ENCODE results near the gene NLK.
"Not testable (repeated sequence)": the region's sequence is repeated elsewhere in the genome, so short reads cannot be mapped to it uniquely, and the experiment has no call there.

Gene NLK

GRCh38 chr17:28235066-28235700 lies 192.7 kb downstream of the NLK start:
- DNase-seq, result not testable (repeated sequence)

GRCh38 chr17:28236033-28236653 lies 193.7 kb downstream of the NLK start:
- not testable (repeated sequence) for DNase-seq

DNA sequence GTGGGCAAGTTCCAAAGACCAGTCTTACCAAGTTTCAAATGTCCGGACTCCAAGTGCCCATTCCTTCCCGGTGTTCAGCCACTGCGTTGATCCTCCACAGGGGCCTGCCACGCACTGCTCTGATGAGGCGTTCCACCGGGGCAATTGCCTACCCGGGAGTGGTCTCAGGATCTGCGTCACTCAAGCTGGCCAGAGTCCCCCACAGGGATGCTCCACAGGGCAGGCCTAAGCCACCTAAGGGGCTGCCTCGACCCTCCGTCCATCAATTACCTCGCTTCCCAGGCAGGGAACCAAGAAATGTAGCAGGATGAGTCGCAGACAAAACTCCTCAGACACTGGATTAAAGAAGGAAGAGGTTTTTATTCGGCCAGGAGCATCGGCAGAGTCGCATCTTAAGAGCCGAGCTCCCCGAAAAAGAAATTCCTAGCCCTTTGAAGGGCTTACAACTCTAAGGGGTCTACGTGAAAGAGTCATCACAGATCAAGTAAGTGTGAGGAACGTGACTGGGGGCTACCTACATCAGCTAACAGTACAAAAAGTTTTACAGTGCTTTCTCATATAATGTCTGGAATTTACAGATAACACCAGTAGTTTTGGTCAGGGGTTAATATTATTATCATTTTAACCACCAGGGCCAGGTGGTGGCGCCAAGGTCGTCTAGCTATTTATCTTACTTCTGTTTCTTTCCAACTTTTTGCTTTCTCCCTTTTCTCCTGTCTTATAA lies 196.2 kb downstream of the NLK start:
- not testable (repeated sequence) for DNase-seq

DNA sequence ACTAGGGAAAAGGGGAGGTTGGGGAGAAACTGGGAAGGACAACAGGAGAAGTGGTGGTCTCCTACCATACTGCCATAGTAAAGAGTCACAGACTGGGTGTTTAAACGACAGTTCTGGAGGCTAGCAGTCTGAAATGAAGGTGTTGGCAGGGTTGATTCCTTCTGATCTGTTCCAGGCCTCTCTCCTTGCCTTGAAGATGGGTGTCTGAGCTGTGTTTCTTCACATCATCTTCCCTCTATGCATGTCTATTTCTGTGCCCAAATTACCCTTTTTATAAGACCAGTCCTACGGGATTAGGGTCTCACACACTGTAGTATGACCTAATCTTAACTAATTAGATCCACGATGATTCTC lies 196.8 kb downstream of the NLK start:
- no peak for DNase-seq

GRCh38 chr17:28240688-28241340 lies 198.3 kb downstream of the NLK start:
- no peak for DNase-seq

- no peak for DNase-seq
Observed at GRCh38 chr17:28242791-28243190, 200.3 kb downstream of the NLK start.

DNA sequence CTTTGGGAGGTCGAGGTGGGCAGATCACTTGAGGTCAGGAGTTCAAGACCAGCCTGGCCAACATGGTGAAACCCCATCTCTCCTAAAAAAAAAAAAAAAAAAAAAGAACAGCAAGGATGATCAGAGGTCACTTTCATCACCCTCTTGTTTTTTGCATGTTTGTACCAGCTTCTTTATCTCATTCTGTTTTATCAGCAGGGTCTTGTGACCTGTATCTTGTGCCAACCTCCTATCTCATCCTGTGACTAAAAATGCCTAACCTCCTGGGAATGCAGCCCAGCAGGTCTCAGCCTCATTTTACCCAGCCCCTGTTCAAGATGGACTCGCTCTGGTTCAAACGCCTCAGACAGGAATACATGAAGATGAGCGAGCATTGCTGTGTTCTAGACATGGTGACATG lies 200.8 kb downstream of the NLK start:
- DNase-seq, result not testable (repeated sequence)

DNA sequence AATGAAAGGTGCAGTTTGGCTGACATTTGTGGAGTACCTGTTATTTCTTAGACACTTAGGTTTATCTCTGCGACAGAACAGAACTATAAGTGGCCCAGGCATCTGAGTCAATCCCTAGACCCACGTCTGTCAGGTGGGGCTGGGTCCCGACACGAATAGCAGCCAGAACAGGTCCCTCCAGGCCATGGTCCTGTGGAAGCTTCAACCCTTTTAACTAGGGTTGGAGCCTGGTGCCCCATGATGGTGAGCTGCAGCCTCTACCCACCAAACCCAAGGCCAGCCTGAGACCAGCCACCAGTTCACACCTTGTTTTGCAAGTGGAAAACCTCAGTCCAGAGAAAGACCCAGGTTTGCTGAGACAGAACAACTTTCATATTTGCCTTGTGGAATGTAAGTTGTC lies 202.0 kb downstream of the NLK start:
- no peak for DNase-seq
